WTC11 (cell line): ENCODE measurements around the gene MEGF11. TPM values are rescaled to one million over a fixed set of nuclear protein-coding genes. Genes with fewer than 3 reads are reported as not detected.

Experiments used
- ATAC-seq: fragments of 200-7000 bp; cut with Tn5 transposase; 2 replicates; pipeline ENCODE4 v1.10.0; 2021; ENCODE audit warnings: mild to moderate bottlenecking, moderate library complexity
- CTCF ChIA-PET: fragments of 300-600 bp; sonication (Branson Sonifier 250); formaldehyde crosslinking; loops from one replicate; lab custom pipeline; 2021; ENCODE audit warnings: antibody characterized with exemption; lab: Charles Lee
- POLR2A ChIA-PET: fragments of 350-600 bp; sonication (Branson Sonifier 250); formaldehyde crosslinking; loops from one replicate; lab custom pipeline; 2021; ENCODE audit warnings: antibody characterized with exemption; lab: Charles Lee
- DNase-seq: peaks from one replicate; pipeline ENCODE4 v3.0.0; 2021; ENCODE audit warnings: low spot score
- H3K27ac Mint-ChIP-seq: 2 replicates; pipeline ENCODE4 v1.8.0; 2021; ENCODE audit warnings: mixed read lengths
- H3K27me3 Mint-ChIP-seq: 2 replicates; pipeline ENCODE4 v1.8.0; 2021; ENCODE audit warnings: low read depth, mild to moderate bottlenecking, moderate library complexity, mixed read lengths
- H3K36me3 Mint-ChIP-seq: 2 replicates; pipeline ENCODE4 v1.8.0; 2021; ENCODE audit warnings: mixed read lengths
- H3K4me1 Mint-ChIP-seq: 2 replicates; pipeline ENCODE4 v1.8.0; 2022; ENCODE audit warnings: mixed read lengths
- H3K4me3 Mint-ChIP-seq: 2 replicates; pipeline ENCODE4 v1.8.0; 2021; ENCODE audit warnings: mild to moderate bottlenecking, moderate library complexity, mixed read lengths
- H3K9me3 Mint-ChIP-seq: 2 replicates; pipeline ENCODE4 v1.8.0; 2021; ENCODE audit warnings: mixed read lengths
- AFF4 ChIP-seq: sonication (generic); formaldehyde crosslinking; IDR thresholded peaks from 2 replicates; pipeline ENCODE4 v1.8.1; 2023; ENCODE audit warnings: mild to moderate bottlenecking, missing genetic modification reagents, borderline replicate concordance
- AR ChIP-seq: fragments of 250-450 bp; sonication (Bioruptor Pico); IDR thresholded peaks from 2 replicates; pipeline ENCODE4 v1.9.0; 2021; ENCODE audit warnings: mild to moderate bottlenecking
- ATF1 ChIP-seq: sonication (generic); formaldehyde crosslinking; IDR thresholded peaks from 2 replicates; pipeline ENCODE4 v1.8.1; 2023; ENCODE audit warnings: mild to moderate bottlenecking, moderate library complexity, missing genetic modification reagents
- CREB1 ChIP-seq: sonication (generic); formaldehyde crosslinking; IDR thresholded peaks from 2 replicates; pipeline ENCODE4 v1.8.0; 2023; ENCODE audit warnings: mild to moderate bottlenecking, missing genetic modification reagents
- E2F5 ChIP-seq: sonication (generic); formaldehyde crosslinking; IDR thresholded peaks from 2 replicates; pipeline ENCODE4 v1.8.1; 2022; ENCODE audit warnings: mild to moderate bottlenecking, moderate library complexity, missing genetic modification reagents
- GABPB1 ChIP-seq: sonication (generic); formaldehyde crosslinking; IDR thresholded peaks from 2 replicates; pipeline ENCODE4 v1.8.1; 2023; ENCODE audit warnings: mild to moderate bottlenecking, missing genetic modification reagents
- HMGA2 ChIP-seq: fragments of 250-450 bp; sonication (Bioruptor Pico); IDR thresholded peaks from 2 replicates; pipeline ENCODE4 v1.4.0; 2021; ENCODE audit warnings: mild to moderate bottlenecking, moderate library complexity
- JUN ChIP-seq: sonication (generic); formaldehyde crosslinking; IDR thresholded peaks from 2 replicates; pipeline ENCODE4 v1.8.0; 2023; ENCODE audit warnings: mild to moderate bottlenecking, missing genetic modification reagents
- KAT7 ChIP-seq: sonication (generic); formaldehyde crosslinking; IDR thresholded peaks from 2 replicates; pipeline ENCODE4 v1.8.1; 2023; ENCODE audit warnings: missing genetic modification reagents, mild to moderate bottlenecking, borderline replicate concordance
- MYBL2 ChIP-seq: sonication (generic); formaldehyde crosslinking; IDR thresholded peaks from 2 replicates; pipeline ENCODE4 v1.8.1; 2023; ENCODE audit warnings: mild to moderate bottlenecking, moderate library complexity, missing genetic modification reagents
- NFE2L1 ChIP-seq: sonication (generic); formaldehyde crosslinking; IDR thresholded peaks from 2 replicates; pipeline ENCODE4 v1.8.1; 2023; ENCODE audit warnings: missing genetic modification reagents
- NR2C2 ChIP-seq: sonication (generic); formaldehyde crosslinking; IDR thresholded peaks from 2 replicates; pipeline ENCODE4 v1.8.0; 2022; ENCODE audit warnings: mild to moderate bottlenecking, missing genetic modification reagents
- NR3C1 ChIP-seq: sonication (generic); formaldehyde crosslinking; conservative IDR thresholded peaks from 2 replicates; pipeline ENCODE4 v1.8.1; 2023; ENCODE audit warnings: low read depth, mild to moderate bottlenecking, missing genetic modification reagents
- PRRX2 ChIP-seq: fragments of 250-450 bp; sonication (Bioruptor Pico); IDR thresholded peaks from 2 replicates; pipeline ENCODE4 v1.8.0; 2021; ENCODE audit warnings: mild to moderate bottlenecking
- RELA ChIP-seq: sonication (generic); formaldehyde crosslinking; IDR thresholded peaks from 2 replicates; pipeline ENCODE4 v1.8.1; 2022; ENCODE audit warnings: missing genetic modification reagents, mild to moderate bottlenecking, borderline replicate concordance
- TP53 ChIP-seq: sonication (generic); formaldehyde crosslinking; IDR thresholded peaks from 2 replicates; pipeline ENCODE4 v1.8.1; 2023; ENCODE audit warnings: mild to moderate bottlenecking, missing genetic modification reagents
- ZMAT4 ChIP-seq: fragments of 250-450 bp; sonication (Bioruptor Pico); IDR thresholded peaks from 2 replicates; pipeline ENCODE4 v1.9.0; 2021; ENCODE audit warnings: mild to moderate bottlenecking
- ZNF219 ChIP-seq: sonication (generic); formaldehyde crosslinking; IDR thresholded peaks from 2 replicates; pipeline ENCODE4 v1.8.0; 2023; ENCODE audit warnings: missing genetic modification reagents, mild to moderate bottlenecking, borderline replicate concordance
- total RNA-seq: library from RNA; stranded (reverse); gene quantifications from 3 replicates; pipeline ENCODE4 v1.2.3, GENCODE V29; 2021
- TF ChIP-seq, protein P1 (sequence below): fragments of 250-450 bp; sonication (Bioruptor Pico); IDR thresholded peaks from 2 replicates; pipeline ENCODE4 v1.9.0; 2021; ENCODE audit warnings: moderate library complexity, mild to moderate bottlenecking, inconsistent platforms, borderline replicate concordance
- TF ChIP-seq, protein P2 (sequence below): sonication (generic); formaldehyde crosslinking; IDR thresholded peaks from 2 replicates; pipeline ENCODE4 v1.8.0; 2022; ENCODE audit warnings: mild to moderate bottlenecking, missing genetic modification reagents

Gene MEGF11
- total RNA-seq, 1 experiment from 2014 or later = 3.3 TPM

- Mint-ChIP-seq H3K4me1 (peaks cover 15% of the 10 kb centered on the region), H3K27me3 (no peaks in the 10 kb centered on the region), H3K36me3 (no peaks in the 10 kb centered on the region), H3K9me3 (no peaks in the 10 kb centered on the region), H3K27ac (no peak overlapping the region), H3K4me3 (no peak overlapping the region)
- POLR2A ChIA-PET = no interaction called here
- DNase-seq (no peak), ATAC-seq (no peak)
- TF ChIP-seq TP53 (CRISPR knock-in tag) = no peak
- TF ChIP-seq NFE2L1 (CRISPR knock-in tag) = no peak
- TF ChIP-seq JUN (CRISPR knock-in tag) = no peak
- no peak for TF ChIP-seq AFF4 (CRISPR knock-in tag)
- TF ChIP-seq, protein P1, sequence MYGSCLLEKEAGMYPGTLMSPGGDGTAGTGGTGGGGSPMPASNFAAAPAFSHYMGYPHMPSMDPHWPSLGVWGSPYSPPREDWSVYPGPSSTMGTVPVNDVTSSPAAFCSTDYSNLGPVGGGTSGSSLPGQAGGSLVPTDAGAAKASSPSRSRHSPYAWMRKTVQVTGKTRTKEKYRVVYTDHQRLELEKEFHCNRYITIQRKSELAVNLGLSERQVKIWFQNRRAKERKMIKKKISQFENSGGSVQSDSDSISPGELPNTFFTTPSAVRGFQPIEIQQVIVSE (CRISPR knock-in tag) = no peak
- TF ChIP-seq ATF1 (CRISPR knock-in tag) = no peak
- TF ChIP-seq AR (CRISPR knock-in tag) = no peak
- no peak for TF ChIP-seq GABPB1
- TF ChIP-seq HMGA2 (CRISPR knock-in tag) = no peak
- no peak for TF ChIP-seq E2F5 (CRISPR knock-in tag)
- TF ChIP-seq RELA (CRISPR knock-in tag) = no peak
- TF ChIP-seq CREB1 (CRISPR knock-in tag) = no peak
- no peak for TF ChIP-seq PRRX2 (CRISPR knock-in tag)
- no peak for TF ChIP-seq MYBL2 (CRISPR knock-in tag)
- TF ChIP-seq ZNF219 (CRISPR knock-in tag) = no peak
- TF ChIP-seq, protein P2, sequence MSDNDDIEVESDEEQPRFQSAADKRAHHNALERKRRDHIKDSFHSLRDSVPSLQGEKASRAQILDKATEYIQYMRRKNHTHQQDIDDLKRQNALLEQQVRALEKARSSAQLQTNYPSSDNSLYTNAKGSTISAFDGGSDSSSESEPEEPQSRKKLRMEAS (CRISPR knock-in tag) = no peak
- no peak for TF ChIP-seq ZMAT4 (CRISPR knock-in tag)
- no peak for TF ChIP-seq NR3C1
- no peak for TF ChIP-seq NR2C2 (CRISPR knock-in tag)
- TF ChIP-seq KAT7 = no peak
- CTCF ChIA-PET = interaction anchor here (1.2 to 1.4 kb wide), 2 partner anchors 18 to 21 kb away, joined by 3 to 4 read pairs; no protein-coding TSS in a partner anchor
Measured at GRCh38 chr15:66102563-66103292, 150.8 kb downstream of the MEGF11 start.
